Measurements from ENCODE around the gene KDM4C.

KDM4C gene

DNA sequence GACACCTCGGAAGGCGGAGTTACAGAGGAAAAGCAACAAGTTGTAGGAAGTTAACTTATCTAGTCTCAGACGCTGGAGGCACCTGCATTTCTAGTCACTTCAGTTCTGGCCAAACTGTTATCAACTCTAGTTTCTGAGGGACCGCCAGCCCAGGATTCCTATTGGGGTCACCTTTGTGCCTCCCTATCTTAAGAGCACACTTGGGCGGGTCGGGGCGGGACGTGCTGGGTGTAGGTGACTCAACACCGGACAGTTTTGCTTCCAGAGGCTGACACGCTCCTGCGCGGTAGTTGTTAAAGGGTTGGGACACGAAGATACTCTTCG, 679 bp upstream of the KDM4C start:
- DNase-seq (ENCODE audit: extremely low read depth, low read depth), result peak; percentile 52
- TF ChIP-seq, protein P1, sequence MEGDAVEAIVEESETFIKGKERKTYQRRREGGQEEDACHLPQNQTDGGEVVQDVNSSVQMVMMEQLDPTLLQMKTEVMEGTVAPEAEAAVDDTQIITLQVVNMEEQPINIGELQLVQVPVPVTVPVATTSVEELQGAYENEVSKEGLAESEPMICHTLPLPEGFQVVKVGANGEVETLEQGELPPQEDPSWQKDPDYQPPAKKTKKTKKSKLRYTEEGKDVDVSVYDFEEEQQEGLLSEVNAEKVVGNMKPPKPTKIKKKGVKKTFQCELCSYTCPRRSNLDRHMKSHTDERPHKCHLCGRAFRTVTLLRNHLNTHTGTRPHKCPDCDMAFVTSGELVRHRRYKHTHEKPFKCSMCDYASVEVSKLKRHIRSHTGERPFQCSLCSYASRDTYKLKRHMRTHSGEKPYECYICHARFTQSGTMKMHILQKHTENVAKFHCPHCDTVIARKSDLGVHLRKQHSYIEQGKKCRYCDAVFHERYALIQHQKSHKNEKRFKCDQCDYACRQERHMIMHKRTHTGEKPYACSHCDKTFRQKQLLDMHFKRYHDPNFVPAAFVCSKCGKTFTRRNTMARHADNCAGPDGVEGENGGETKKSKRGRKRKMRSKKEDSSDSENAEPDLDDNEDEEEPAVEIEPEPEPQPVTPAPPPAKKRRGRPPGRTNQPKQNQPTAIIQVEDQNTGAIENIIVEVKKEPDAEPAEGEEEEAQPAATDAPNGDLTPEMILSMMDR (IDR thresholded peaks at IDR 0.05; ENCODE audit: low read depth, low read length, missing control alignments), result no peak
- peak overlapping the region; percentile 81 for H3K4me3 ChIP-seq (replicated peaks; ENCODE audit: low read depth, low read length)

DNA sequence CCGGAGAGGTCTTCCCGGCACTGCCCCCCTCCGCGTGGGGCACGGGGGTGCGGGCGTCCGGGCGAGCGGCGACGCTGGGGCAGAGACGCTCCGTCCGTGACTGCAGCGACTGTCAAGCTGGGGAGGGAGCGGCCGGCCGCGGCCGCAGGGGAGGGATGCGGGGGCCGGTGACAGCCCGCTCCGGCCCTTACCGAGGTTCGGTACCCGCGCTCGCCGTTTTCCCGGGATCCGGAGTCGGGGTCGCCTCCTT, 400 bp downstream of the KDM4C start:
- DNase-seq (ENCODE audit: extremely low read depth, low read depth), result no peak
- TF ChIP-seq, protein P1 (IDR thresholded peaks at IDR 0.05; ENCODE audit: low read depth, low read length, missing control alignments), result no peak

DNA sequence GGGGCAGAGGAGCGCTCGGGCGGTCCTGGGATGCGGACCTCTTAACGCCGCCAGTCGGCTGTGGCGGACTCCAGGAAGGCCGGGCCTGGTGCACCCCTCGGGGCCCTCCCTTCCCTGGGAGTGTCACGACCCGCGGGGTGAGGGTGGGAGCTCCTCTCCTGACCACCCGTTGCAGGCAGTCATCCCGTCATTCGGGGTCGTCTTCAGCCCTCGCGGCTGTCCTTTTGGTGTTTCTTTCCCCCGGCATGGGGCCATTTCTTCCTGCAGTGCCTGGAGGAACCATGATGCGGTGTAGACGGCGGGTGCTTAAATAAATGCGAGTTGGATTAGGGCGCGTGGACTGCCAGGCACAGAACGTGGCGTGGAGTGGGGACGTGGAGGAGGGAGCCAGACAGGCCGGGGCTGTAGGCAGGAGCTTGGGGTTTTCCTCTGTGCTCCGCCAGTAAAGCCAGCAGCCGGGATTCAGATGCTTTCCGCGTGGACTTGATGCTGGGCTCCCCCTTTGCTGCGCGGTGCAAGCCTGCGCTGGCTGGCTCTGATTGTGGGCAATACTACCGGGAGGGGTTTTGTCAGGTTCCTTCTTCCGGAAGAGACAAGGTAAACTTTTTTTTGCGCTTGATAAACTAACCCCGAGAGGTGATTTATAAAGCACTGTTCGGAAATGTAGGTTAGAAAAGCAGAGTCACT, 868 bp downstream of the KDM4C start:
- TF ChIP-seq, protein P1 (IDR thresholded peaks at IDR 0.05; ENCODE audit: low read depth, low read length, missing control alignments), result no peak
- no peak for DNase-seq (ENCODE audit: extremely low read depth, low read depth)
- H3K4me3 ChIP-seq (replicated peaks; ENCODE audit: low read depth, low read length), result peak overlapping the region; percentile 81

More for the DNA sequence above, 400 bp downstream of the KDM4C start:
- H3K4me3 ChIP-seq (replicated peaks; ENCODE audit: low read depth, low read length), result peak overlapping the region; percentile 81

DNA sequence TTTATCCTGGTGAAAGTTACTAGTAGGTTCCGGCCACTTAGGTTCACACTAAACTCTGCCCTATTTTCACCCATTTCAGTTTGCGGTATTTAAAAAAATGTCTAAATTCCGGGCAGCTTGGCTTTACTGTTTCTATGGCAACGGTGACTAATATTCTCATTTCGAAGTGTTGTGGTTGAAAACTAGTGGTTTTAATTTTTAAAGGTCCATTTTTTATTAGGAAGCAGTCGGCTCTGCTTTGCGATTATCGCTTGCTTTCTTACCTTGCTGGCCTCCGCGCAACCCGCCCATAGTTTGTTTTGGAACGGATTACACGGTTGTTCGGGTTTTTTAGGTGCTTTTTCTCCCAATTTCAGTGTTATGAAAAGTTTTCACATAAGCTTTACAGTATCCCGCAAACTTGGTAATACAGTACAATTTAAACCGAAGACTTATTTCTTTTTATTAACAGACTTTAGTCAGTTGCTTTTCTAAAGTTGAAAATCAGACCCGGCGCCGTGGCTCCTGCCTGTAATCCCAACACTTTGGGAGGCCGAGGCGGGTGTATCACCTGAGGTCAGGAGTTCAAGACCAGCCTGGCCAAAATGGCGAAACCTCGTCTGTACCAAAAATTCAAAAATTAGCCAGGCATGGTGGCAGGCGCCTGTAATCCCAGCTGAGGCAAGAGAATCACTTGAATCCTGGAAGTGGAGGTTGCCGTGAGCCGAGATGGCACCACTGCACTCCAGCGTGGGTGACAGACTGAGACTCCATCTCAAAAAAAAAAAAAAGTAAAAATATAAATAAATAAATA, 1.6 kb downstream of the KDM4C start:
- TF ChIP-seq, protein P1 (IDR thresholded peaks at IDR 0.05; ENCODE audit: low read depth, low read length, missing control alignments), result no peak
- H3K4me3 ChIP-seq (replicated peaks; ENCODE audit: low read depth, low read length), result peak overlapping the region; percentile 81
- DNase-seq (ENCODE audit: extremely low read depth, low read depth), result peak; percentile 81

DNA sequence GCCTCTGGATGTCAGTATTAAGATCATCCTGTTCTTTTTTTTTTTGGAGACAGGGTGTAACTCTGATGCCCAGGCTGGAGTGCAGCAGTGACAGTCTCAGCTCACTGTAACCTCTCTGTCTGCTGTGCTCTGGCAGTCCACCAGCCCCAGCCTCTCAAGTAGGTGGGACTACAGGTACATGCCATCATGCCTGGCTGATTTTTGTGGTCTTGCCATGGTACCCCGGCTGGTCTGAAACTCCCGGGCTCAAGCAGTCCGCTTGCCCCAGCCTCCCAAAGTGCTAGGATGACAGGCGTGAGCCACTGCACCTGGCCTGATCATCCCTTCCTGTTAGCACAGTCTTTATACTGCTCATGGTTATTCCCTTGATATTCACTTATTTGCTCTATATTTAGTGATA, 3.5 kb downstream of the KDM4C start:
- DNase-seq (ENCODE audit: extremely low read depth, low read depth), result no peak
- no peak overlapping the region for H3K4me3 ChIP-seq (replicated peaks; ENCODE audit: low read depth, low read length)
- TF ChIP-seq, protein P1 (IDR thresholded peaks at IDR 0.05; ENCODE audit: low read depth, low read length, missing control alignments), result no peak

DNA sequence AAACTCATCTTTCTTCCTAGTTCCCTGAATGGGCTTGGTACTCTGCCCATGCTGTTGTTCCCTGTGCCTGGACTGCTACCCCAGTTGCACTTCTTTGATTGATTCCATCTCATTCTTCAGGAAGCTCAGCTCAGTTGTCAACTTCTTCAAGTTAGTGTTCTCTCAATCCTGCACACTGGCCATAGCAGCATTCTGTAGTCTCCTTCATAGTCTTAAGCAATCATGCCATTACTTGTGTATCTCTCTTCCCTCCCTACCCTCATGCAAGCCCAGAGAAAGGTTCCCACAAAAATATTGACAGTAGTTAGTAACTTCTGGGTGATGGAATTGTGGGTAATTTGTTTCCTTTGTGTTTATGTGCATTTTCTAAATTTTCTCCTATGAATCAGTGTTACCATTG, 5.5 kb downstream of the KDM4C start:
- DNase-seq (ENCODE audit: extremely low read depth, low read depth), result no peak
- H3K4me3 ChIP-seq (replicated peaks; ENCODE audit: low read depth, low read length), result no peak overlapping the region
- TF ChIP-seq, protein P1 (IDR thresholded peaks at IDR 0.05; ENCODE audit: low read depth, low read length, missing control alignments), result no peak

Data from HFF-Myc (cell line).